HCEC 1CT (cell line): Measurements from ENCODE around the gene PIANP.

Experiments used
- DNase-seq: peaks from one replicate; pipeline ENCODE4 v3.0.0-alpha.2; 2017

The PIANP gene

DNA sequence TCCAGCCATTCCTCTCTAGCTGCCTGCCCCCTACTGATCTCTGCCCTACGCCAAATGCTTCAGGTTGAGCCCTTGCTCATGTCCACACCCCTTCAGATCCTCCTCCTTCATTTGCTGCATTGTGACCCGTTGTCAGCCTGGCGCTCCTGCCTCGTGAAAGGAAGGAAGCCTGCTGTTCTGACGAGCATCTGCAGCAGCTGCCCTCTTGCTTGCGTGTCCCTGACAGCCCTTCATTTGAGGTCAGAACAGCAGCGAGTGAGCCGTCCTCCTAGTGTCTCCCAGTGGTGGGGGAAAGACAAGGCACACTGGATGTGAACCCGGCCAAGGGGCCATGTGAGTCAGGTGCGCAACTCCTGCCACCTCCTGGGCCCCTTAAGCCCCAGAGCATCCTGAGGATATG is 3.0 kb upstream of the PIANP start:
- DNase-seq, result no peak

DNA sequence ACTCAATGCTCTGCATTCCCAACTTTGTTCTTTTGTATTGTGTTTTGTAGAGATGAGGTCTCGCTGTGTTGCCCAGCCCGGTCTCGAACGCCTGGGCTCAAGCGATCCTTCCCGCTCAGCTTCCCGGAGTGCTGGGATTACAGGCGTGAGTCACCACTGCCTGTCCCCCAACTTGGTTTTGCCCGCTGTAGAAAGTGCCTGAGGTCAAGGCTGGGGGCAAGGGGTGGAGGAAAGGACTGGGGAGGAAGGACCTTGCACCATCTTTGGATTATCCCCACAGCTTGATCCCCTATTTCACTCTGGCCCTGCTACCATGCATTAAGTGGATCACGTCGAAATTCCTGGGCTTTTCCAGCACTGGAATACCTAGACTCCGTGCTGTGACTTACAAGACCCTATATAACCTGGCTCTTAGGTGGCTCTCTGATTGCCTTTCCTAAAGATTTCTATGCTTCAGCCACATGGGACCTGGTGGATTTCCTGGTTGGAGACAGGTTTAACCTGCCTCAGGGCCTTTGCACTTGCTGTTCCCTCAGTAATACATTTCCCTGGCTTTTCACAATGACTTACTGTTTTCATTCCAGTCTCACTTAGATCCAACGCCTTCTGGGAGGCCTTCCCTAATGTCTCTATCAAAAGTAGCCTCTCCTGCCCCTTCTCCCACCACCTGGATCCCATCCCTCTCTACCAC is 608 bp upstream of the PIANP start:
- no peak for DNase-seq

DNA sequence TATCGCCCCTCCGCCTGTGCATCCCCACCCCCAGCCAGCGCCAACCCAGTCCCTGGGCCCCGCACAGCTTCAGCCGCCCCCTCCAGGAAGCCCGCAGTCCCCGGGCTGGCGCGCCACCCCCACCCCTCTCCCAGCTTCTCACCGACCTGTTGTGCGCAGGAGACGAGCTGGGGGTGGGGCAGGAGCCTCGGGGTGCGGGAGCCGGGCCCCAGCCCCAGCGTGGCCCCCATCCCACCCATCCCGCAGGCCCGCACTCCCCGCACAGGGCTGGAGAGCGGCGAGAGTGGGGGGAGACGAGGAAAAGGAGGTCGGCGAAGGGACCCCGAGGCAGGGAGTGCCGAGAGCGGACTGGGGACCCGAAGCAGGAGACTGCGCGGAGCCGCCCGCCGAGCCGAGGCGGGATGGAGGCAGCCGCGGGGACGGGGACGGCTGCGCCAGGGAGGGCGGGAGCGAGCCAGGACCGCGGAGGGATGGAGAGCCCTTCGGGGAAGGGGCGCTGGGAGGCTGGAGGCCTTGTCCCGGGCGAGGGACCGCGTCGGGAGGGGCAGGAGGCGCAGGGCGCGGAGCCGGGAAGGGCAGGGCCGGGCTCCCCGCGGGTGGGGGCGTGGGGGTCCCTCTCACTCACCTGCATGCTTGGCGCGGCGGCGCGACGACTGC is 498 bp downstream of the PIANP start:
- no peak for DNase-seq

DNA sequence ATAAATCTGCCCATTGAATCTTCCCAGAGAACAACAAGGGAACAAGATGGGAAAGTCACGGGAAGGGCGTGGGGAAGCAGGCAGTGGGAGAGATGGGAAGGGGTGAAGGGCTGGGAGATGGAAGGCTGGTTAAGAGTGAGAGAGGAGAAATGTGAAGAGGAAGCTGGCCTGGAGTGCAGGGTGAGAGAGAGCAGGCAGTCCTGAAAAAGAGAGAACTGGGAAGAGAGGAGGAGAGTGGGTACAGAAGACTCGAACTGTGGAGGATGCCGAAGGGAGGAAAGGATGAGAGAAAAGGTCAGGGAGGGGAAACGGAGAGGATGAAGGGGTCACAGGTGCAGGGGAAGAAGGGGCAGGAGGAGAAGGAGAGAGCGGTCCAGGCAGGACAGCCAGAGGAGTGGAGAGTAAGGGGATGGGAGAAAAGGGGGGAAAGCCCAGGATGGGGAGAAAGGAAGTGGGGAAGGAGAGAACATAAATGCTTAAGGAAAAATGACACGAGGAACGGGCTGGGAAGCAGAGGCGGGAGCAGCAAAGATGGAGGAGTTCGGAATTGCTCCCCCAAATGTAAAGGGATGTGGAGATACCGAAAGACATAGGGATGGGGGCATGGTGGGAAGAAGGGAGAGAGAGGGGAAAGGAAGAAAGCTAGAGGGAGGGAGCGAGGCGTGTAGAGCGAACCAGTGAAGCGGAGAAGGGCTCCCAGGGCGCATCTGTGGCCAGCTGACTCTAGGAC is 1.2 kb downstream of the PIANP start:
- no peak for DNase-seq

DNA sequence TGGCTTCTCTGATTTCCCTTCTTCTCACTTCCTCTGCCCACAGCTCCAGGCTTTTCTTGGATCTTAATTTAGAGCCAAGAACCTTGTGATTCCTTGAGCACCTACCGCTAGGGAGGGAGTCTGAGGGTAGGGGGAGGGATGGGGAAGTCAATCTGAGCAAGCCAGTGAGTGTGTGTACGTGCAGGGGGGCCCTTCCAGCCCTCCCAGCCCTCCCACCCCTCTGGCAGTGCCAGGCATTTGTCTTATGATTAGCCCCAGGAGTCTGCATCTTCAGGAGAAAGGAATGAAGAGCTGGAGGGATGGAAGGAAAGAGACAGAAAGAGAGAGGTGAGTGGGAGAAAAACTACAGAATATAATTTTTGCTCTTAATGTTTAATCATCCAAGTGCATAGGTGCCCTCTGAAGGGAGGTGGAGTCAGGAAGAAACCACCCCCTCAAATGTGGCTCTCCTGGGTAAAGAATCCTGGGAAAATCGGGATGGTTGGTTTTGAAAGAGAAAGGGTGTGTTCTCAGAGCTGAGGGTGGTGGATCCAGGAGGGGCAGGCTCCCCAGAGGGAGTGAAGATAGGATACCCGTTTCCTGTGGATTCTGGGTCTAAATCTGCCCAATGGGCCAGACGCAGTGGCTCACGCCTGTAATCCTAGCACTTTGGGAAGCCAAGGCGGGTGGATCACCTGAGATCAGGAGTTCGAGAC is 2.1 kb downstream of the PIANP start:
- DNase-seq, result no peak

DNA sequence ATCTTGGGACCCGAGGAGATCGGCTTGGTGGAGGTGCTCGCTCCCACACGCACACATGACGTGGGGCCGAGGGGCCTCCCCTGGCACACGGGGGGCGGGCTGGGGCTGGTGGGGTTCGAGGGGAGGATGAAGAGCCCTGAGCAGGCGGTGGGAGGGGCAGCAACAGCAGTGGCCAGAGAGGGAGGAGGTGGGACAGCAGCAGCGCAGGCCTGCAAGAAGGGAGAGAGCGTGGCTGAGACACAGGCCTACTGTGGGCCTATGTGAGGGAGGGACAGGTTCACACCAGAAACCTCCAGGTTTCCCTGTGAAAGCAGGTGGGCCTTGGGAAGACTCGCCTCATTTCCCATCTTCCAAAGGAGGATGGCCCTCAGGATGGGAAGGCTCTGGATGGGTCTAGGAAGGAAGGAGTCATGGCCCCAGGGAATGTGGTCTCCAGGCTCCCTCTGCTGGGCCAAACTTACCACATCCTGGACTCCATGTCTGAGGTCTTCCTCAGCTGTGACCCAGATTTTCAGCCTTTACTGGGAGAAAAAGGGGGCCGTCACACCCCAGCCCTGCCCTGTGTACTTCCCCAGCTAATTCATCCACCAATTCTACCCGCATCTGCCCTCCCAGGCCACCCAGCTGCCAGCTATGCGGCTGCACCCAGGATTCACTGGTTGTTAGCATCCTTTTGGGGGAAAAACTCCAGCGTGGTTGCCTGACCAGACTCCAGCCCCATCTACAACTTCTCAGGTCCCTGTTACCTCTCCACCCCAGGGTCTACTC is 2.8 kb downstream of the PIANP start:
- peak; percentile 66 for DNase-seq

DNA sequence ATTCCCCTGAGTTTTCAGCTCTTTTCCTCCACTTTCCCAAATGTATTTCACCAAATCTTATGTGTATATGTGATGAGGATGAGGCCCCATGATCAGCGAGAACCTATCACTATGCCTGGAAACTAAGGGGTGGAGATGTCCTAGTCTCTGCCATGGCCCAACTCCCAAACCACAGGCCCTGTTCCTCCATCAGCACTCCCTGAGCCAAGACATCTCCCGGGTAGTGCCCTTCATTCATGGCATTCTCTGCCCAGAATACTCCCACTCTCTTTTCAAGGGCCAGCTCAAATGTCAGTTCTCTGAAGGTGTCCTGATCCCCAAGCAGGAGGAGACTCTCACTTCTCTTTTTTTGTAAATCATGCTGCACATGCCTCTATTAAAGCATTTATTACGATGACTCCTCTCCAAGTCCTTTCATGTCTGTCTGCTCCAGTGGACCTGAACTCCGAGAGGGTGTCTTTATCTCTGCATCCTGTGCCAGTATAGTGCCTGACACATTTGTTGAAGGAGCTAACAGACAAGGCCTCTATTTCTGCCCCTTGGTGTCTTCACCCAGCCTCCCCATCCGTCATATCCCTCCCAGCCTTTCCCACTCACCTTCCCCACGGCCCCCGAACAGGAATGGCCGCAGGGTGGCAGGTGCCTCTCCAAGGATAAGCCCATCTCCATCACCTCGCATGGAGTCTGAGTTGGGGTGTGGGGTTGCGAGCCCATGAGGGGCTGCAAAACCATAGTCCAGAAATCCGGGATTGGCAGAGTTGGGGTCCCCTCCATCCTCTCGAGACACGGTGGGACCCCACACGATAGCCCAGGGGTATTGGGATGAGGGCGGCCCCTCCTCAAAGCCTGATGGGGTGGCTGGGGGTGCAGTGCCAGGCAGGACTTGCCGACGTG is 3.7 kb downstream of the PIANP start:
- DNase-seq, result no peak

DNA sequence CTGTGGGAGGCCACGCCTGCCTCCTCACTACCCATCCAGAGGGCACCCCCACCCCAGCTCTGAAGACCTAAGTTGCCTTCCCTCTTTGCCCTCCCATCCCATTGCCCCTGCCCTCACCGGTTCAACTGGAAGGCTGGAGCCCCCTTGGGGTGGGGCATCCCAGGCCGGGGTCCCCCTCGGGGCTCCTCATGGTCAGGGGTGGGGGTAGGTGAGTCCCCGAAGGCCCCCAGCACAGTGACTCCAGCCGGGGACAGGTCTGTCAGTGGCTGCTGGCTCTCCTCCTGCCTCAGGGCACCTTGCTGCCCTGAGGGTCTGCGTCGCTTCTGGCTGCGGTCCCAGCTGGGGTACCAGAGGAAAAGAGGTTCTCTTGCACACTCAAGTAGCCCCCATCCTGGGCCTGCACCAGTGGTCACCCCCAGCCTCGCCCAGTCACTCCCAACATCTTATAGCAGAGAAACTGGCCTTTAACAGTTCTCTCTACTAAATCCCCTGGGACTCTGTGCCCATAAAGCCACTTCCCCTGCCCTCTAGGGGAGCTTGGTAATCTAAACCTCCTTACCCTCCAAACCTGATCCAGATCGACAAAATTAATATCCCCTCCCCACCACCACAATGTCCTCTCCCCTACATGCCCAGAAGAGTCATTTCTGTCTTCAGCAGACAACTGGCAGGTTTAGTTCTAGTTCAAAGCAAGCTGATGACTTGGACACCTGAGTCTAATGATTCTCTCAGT is 5.1 kb downstream of the PIANP start:
- DNase-seq, result no peak

DNA sequence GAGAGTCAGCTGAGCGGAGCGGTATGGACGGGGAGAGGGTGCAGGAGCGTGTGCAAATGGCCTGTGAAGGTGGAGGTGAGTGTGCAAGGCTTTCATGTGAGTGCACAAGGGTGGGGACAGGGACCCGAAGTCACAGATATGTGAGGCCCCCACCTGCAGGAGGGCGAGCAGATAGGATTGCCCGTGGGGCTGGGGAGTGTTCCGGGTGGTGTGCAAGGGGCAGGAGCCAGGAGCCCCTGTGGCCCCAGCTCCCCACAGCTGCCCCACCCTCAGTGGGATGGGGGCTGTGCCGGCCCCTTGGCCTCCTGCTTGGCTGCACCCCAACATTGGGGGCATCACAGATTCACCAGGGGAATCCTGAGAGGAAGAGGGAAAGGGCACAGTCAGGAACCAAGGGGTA is 5.9 kb downstream of the PIANP start:
- DNase-seq, result no peak

DNA sequence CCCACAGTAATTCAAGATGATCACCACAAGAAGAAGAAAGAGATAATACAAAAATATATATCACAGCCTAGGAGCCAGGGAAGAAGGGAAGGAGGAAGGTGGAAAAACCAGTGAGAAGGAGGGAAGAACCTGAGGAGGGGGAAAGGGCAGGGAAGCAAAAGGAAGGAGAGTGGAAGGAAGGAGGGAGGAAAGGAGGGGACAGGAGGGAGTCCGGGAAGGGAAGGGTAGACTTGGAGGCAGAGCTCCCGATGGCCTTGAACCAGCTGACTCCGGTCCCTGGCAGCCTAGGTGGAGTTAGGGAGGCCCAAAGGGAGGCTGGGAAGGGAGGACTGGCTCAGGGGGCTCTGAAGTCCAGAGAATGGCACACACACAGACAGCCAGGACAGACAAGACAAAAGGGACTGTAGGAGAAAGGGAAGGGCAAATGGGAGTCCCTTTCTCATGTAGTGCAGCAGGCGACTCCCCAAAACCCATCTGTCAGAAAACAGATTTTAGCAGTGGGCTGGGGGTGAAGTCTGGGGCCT is 6.7 kb downstream of the PIANP start:
- DNase-seq, result no peak

DNA sequence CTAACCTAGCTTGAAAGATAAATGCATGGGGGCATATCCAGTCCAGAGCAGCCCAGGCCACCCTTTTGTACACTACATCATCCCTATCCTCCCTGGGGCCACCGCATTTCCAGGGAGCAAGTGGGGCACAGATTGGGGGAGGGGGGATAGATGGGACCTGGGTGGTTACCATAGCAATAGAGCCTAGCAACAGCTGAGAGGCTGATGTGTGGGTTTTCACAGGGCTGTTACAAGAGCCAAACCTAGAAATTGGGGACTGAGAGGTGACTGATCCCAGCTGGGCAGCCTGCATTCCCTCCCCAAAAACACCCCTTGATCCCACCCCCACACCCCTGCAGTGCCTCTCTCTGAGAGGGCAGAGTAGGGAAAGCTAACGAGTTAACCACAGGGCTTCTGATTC is 7.7 kb downstream of the PIANP start:
- DNase-seq, result no peak

DNA sequence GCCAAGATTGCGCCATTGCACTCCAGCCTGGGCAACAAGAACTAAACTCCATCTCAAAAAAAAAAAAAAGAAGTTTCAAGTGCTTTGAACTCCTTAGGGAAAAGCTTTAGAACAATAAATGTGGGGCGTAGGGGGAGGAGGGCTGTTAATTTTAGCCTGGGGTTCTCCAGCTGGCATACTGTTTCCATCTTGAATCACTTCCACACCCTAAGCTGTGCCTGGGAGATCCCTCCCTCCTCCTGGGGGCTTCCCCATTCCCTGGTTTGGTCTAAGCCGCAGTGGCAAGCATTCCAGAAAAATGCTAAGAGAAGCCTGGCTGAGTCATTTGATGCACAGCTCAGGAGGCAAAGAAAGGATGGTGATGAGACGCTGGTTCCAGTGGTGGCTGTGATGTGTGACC is 9.1 kb downstream of the PIANP start:
- no peak for DNase-seq

DNA sequence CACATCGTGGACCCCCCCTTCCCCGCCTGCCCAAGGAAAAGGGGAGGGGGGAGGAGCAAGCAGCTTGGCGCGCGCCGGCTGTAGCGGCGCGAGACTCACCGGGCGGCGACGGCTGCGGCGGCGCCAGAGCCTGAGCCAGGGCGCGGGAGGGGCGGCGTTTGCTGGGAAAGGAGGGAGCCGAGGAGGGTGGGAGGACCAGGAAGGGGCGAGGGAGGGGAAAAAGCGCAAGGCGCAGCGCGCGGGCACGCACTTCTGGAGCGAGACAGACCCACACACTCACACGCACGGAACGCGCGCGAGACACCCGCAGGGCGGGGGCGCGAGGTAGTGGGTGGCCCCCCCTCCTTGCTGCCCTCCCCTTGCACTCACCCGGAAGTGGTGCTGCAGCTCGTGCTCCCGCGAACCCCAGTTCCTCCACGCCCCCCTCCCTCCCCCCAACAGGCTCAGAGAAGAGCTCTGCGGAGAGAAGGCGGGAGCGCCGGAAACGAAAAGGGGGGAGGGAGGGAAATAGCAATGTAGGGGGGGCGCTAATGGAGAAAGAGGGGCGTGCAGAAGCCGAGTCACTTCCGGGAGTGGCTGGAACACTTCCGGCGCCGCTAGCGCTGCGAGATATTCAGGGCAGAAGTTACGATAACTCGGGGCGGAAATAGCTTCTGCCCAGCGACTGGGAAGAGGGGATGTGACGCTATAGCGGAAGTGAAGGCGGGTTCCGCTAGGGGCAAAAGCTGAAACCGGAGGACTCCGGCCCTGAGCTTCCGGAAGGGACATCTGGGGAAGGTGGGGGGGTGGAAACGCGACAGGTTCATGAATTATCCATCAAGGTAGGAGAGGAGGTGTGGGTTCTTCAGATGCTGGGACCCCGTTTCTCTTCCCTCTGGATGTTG is 11.4 kb downstream of the PIANP start, which contains the start of gene ZNF384:
ZNF384 (minus strand) TSS at position 377 of the 884 bp plus-strand sequence. CDS start 9,855 bp downstream, outside the sequence.
- peak; percentile 100 for DNase-seq

DNA sequence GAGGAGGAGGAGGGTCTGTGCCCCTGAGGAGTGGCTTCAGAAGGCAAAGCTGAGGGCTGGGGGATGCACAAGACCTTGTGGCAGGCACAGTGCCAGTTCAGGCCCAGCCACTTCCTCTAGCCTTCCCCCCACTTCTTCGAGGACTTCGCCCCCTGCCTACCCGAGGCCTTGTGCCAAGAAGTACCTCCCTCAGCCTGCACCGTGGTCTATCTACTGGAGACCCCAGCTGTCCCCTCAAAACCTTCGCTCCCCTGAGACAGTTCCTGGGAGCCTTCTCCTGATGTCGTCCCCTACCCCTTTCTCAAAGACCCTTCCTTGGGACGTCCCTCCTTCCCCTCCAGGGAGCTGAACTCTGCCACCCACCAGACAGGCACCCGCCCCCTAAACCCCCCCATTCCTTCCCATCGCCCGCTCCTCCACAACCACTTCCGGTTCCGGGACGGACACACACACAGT is 12.0 kb downstream of the PIANP start:
- DNase-seq, result no peak

DNA sequence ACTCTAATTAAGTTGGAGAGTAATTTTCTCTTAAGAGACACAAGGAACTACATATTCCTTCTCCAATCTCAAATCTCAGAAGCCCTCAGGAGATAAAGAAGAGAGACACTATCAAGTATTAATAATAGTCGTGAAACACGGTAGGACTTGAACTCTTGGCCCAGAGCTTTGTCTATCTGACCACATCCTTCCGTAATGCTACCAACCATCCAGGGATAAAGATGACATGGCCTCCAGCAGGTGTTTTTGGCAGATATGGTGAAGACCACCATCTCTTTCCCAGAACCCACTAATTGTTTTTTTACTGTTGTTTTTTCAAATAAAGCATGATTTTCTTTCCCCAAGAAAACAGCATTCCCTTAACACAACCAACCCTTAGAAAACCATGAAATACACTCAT is 14.8 kb downstream of the PIANP start:
- DNase-seq, result no peak

DNA sequence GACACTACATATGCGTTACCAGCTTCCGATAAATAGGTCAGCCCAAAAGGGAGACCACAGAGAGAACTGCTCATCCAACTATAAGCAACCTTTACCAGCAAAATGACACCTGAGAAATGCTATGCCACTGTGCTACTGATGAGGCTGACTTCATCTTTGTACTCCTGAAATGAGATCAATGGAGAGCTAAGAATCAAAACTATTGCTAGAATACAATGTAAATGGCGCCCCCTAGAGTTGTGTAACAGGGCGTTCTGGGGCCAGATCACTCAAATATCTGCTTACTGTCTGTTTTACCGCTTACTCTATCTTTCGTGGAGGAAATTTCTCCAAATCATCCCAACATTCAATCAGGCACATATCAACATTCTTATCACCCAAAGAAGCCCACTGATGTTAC is 16.0 kb downstream of the PIANP start:
- peak; percentile 33 for DNase-seq

DNA sequence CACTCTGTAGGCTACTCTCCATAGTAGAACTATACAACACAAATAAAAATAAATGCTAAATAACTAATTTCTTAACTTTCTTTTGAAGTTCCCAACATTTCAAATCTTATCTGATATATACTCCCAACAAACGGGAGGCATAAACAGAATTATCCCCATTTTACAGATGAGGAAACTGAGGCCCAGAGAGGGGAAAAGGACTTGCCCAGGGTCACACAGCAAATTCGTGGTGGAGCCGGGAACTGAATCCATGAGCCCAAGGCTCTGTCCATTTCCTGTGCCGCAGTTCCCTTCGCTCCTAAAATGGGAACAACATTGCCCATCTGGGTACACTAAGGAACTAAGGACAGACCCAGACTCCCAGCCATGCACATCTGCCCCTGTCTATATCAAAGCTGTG is 23.7 kb downstream of the PIANP start:
- DNase-seq, result no peak

DNA sequence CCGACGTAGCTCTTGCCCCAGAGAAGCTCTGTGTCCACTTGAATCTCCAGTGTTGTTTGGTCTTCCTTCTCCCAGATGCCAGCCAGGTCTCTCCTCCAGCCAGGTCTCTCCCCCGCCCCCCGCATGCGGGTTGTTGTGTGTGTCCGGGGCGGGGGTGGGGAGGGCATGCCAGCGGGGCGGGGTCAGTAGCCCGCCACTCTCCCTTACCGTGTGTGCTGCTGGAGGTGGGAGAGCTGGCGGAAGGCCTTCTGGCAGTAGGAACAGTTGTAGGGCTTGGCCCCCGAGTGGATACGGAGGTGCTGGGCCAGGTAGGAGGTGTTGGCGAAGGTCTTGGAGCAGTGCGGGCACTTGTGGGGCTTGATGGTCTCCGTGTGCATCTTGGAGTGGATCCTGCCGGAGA is 28.5 kb downstream of the PIANP start:
- DNase-seq, result no peak

DNA sequence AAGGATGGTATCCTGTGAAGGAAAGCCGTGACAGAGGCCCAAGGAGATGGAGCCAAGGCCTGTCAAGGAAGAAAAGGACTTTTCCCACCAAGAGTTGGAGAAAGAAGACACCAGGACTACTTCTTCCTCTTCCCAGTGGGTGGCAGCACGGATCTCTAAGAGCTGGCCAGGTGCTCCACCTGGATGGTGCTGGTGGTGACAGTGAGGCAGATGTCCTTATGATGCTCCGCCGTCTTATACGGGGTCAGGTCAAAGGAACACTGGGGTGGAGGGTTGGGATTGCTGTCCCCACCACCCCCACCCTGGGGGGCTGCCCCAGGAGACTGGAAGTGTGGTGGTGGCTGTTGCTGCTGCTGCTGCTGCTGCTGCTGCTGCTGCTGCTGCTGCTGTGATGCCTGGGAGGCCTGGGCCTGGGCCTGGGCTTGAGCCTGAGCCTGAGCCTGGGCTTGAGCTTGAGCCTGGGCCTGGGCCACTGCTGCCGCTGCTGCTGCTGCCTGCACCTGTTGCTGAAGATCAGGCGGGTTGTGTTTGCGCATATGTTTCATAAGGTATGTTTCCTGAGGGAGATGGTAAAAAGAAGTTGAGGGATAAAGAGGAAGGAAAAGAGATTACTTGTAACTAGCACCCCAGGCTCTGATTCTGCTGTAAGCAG is 32.9 kb downstream of the PIANP start:
- DNase-seq, result no peak
